ENCODE results near the gene ACTN4.
A peak's percentile ranks its signal among the peaks of the same experiment; 100 is the strongest.

The ACTN4 gene

GRCh38 chr19:38662537-38663155 lies 15.2 kb downstream of the ACTN4 start:
- DNase-seq: no peak

GRCh38 chr19:38663156-38663651 lies 15.8 kb downstream of the ACTN4 start:
- no peak for DNase-seq

GRCh38 chr19:38663957-38664502 lies 16.6 kb downstream of the ACTN4 start:
- DNase-seq: no peak

GRCh38 chr19:38664503-38665211 lies 17.2 kb downstream of the ACTN4 start:
- no peak for DNase-seq

- no peak for DNase-seq
Observed at GRCh38 chr19:38665219-38665931, 17.9 kb downstream of the ACTN4 start.

- DNase-seq: peak; percentile 96
Observed at GRCh38 chr19:38665950-38666662, 18.7 kb downstream of the ACTN4 start.

- peak; percentile 92 for DNase-seq
Observed at GRCh38 chr19:38666663-38667511, 19.4 kb downstream of the ACTN4 start.

- DNase-seq: peak; percentile 77
Observed at GRCh38 chr19:38667661-38668171, 20.3 kb downstream of the ACTN4 start.

- no peak for DNase-seq
Observed at GRCh38 chr19:38669552-38669951, 22.1 kb downstream of the ACTN4 start.

GRCh38 chr19:38670921-38671398 lies 23.5 kb downstream of the ACTN4 start:
- DNase-seq: no peak

GRCh38 chr19:38671654-38672053 lies 24.2 kb downstream of the ACTN4 start:
- no peak for DNase-seq

GRCh38 chr19:38673030-38673429 lies 25.6 kb downstream of the ACTN4 start:
- DNase-seq: no peak

GRCh38 chr19:38674388-38675171 lies 27.1 kb downstream of the ACTN4 start:
- no peak for DNase-seq

- peak; percentile 34 for DNase-seq
Observed at GRCh38 chr19:38675611-38676010, 28.2 kb downstream of the ACTN4 start.

GRCh38 chr19:38676023-38676877 lies 28.8 kb downstream of the ACTN4 start:
- peak; percentile 80 for DNase-seq

GRCh38 chr19:38676878-38677646 lies 29.6 kb downstream of the ACTN4 start:
- DNase-seq: no peak

- DNase-seq: no peak
Observed at GRCh38 chr19:38678217-38678890, 30.9 kb downstream of the ACTN4 start.

- DNase-seq: no peak
Observed at GRCh38 chr19:38678891-38679494, 31.5 kb downstream of the ACTN4 start.
